T-helper 2 cell treated with Interferon-gamma antibody and Interleukin-4, amounts not matched to agents 5 μg/mL and 100 μg/mL, for 36 hours (primary cell): ENCODE measurements around the gene GHITM.
A peak's percentile ranks its signal among the peaks of the same experiment; 100 is the strongest.
"Not testable (repeated sequence)": the region's sequence is repeated elsewhere in the genome, so short reads cannot be mapped to it uniquely, and the experiment has no call there.

ENCODE experiments used
- DNase-seq: peaks from one replicate; pipeline ENCODE4 v3.0.0; 2021; ENCODE audit warnings: low spot score
- H3K27ac Mint-ChIP-seq: one replicate; pipeline ENCODE4 v1.8.0; 2021; ENCODE audit warnings: mild to moderate bottlenecking, mixed read lengths
- H3K27me3 Mint-ChIP-seq: one replicate; pipeline ENCODE4 v1.8.0; 2021; ENCODE audit warnings: low read depth, mixed read lengths
- H3K36me3 Mint-ChIP-seq: one replicate; pipeline ENCODE4 v1.8.0; 2021; ENCODE audit warnings: low read depth, mixed read lengths
- H3K4me1 Mint-ChIP-seq: one replicate; pipeline ENCODE4 v1.8.0; 2021; ENCODE audit warnings: low read depth, mixed read lengths
- H3K4me3 Mint-ChIP-seq: one replicate; pipeline ENCODE4 v1.8.0; 2022; ENCODE audit warnings: mild to moderate bottlenecking, moderate library complexity, mixed read lengths
- H3K9me3 Mint-ChIP-seq: one replicate; pipeline ENCODE4 v1.8.0; 2021; ENCODE audit warnings: mixed read lengths

The GHITM gene

GRCh38 chr10:84125910-84126784 is 13.2 kb upstream of the GHITM start:
- peaks cover 10% of the 10 kb centered on the region for H3K27me3 Mint-ChIP-seq
- H3K4me3 Mint-ChIP-seq, DNase-seq, H3K27ac Mint-ChIP-seq, H3K36me3 Mint-ChIP-seq, H3K4me1 Mint-ChIP-seq: not testable (repeated sequence)
- peaks cover 13% of the 10 kb centered on the region for H3K9me3 Mint-ChIP-seq

- Mint-ChIP-seq H3K36me3 (no peaks in the 10 kb centered on the region), H3K4me1 (no peaks in the 10 kb centered on the region), H3K4me3 (no peak overlapping the region), H3K9me3 (peaks cover 13% of the 10 kb centered on the region), H3K27ac (no peak overlapping the region), H3K27me3 (peaks cover 10% of the 10 kb centered on the region)
- DNase-seq = no peak
Measured at GRCh38 chr10:84126785-84127167, 12.5 kb upstream of the GHITM start.

GRCh38 chr10:84135836-84136235 is 3.5 kb upstream of the GHITM start:
- no peaks in the 10 kb centered on the region for H3K36me3 Mint-ChIP-seq
- no peaks in the 10 kb centered on the region for H3K9me3 Mint-ChIP-seq
- no peak for DNase-seq
- H3K27me3 Mint-ChIP-seq = peaks cover 3% of the 10 kb centered on the region
- peaks cover 10% of the 10 kb centered on the region for H3K4me1 Mint-ChIP-seq
- no peak overlapping the region for H3K27ac Mint-ChIP-seq
- H3K4me3 Mint-ChIP-seq = no peak overlapping the region

GRCh38 chr10:84137811-84138210 is 1.5 kb upstream of the GHITM start:
- no peak for DNase-seq
- Mint-ChIP-seq H3K27me3 (peaks cover 3% of the 10 kb centered on the region), H3K27ac (peak overlapping the region; percentile 98), H3K9me3 (no peaks in the 10 kb centered on the region), H3K36me3 (peaks cover 5% of the 10 kb centered on the region), H3K4me3 (peak overlapping the region; percentile 94), H3K4me1 (peaks cover 18% of the 10 kb centered on the region)

GRCh38 chr10:84138478-84139125 is 707 bp upstream of the GHITM start:
- Mint-ChIP-seq H3K4me1 (peaks cover 18% of the 10 kb centered on the region), H3K4me3 (peak overlapping the region; percentile 94), H3K27me3 (peaks cover 3% of the 10 kb centered on the region), H3K36me3 (peaks cover 11% of the 10 kb centered on the region), H3K9me3 (no peaks in the 10 kb centered on the region), H3K27ac (peak overlapping the region; percentile 98)
- peak; percentile 74 for DNase-seq

- Mint-ChIP-seq H3K36me3 (peaks cover 21% of the 10 kb centered on the region), H3K4me3 (peak overlapping the region; percentile 94), H3K27ac (peak overlapping the region; percentile 98), H3K4me1 (peaks cover 18% of the 10 kb centered on the region), H3K9me3 (no peaks in the 10 kb centered on the region), H3K27me3 (peaks cover 1% of the 10 kb centered on the region)
- no peak for DNase-seq
Measured at GRCh38 chr10:84140036-84140379, 699 bp downstream of the GHITM start.

- H3K27me3 Mint-ChIP-seq = no peaks in the 10 kb centered on the region
- H3K36me3 Mint-ChIP-seq = peaks cover 54% of the 10 kb centered on the region
- no peak for DNase-seq
- no peak overlapping the region for H3K27ac Mint-ChIP-seq
- H3K9me3 Mint-ChIP-seq = no peaks in the 10 kb centered on the region
- H3K4me3 Mint-ChIP-seq = no peak overlapping the region
- no peaks in the 10 kb centered on the region for H3K4me1 Mint-ChIP-seq
Measured at GRCh38 chr10:84147347-84147746, 8.0 kb downstream of the GHITM start.

- peaks cover 54% of the 10 kb centered on the region for H3K36me3 Mint-ChIP-seq
- not testable (repeated sequence) for H3K4me1 Mint-ChIP-seq, H3K4me3 Mint-ChIP-seq, DNase-seq, H3K27ac Mint-ChIP-seq, H3K9me3 Mint-ChIP-seq, H3K27me3 Mint-ChIP-seq
Measured at GRCh38 chr10:84148006-84148597, 8.8 kb downstream of the GHITM start.

GRCh38 chr10:84149854-84150253 is 10.5 kb downstream of the GHITM start:
- H3K9me3 Mint-ChIP-seq = no peaks in the 10 kb centered on the region
- H3K4me1 Mint-ChIP-seq = no peaks in the 10 kb centered on the region
- H3K27me3 Mint-ChIP-seq = no peaks in the 10 kb centered on the region
- no peak for DNase-seq
- no peak overlapping the region for H3K27ac Mint-ChIP-seq
- H3K36me3 Mint-ChIP-seq = peaks cover 53% of the 10 kb centered on the region
- no peak overlapping the region for H3K4me3 Mint-ChIP-seq

GRCh38 chr10:84152769-84153168 is 13.5 kb downstream of the GHITM start:
- Mint-ChIP-seq H3K4me3 (no peak overlapping the region), H3K27ac (no peak overlapping the region), H3K9me3 (no peaks in the 10 kb centered on the region), H3K27me3 (no peaks in the 10 kb centered on the region), H3K36me3 (peaks cover 46% of the 10 kb centered on the region), H3K4me1 (peaks cover 6% of the 10 kb centered on the region)
- DNase-seq = no peak

- peaks cover 35% of the 10 kb centered on the region for H3K36me3 Mint-ChIP-seq
Measured at GRCh38 chr10:84155521-84155920, 16.2 kb downstream of the GHITM start.

GRCh38 chr10:84156009-84156408 is 16.7 kb downstream of the GHITM start:
- no peak for DNase-seq
- H3K27ac Mint-ChIP-seq = no peak overlapping the region

More at GRCh38 chr10:84155521-84155920, 16.2 kb downstream of the GHITM start:
- DNase-seq = no peak
- no peak overlapping the region for H3K4me3 Mint-ChIP-seq
- H3K9me3 Mint-ChIP-seq = no peaks in the 10 kb centered on the region
- peaks cover 8% of the 10 kb centered on the region for H3K4me1 Mint-ChIP-seq
- peaks cover 9% of the 10 kb centered on the region for H3K27me3 Mint-ChIP-seq
- no peak overlapping the region for H3K27ac Mint-ChIP-seq

GRCh38 chr10:84156768-84157167 is 17.5 kb downstream of the GHITM start:
- Mint-ChIP-seq H3K4me1 (peaks cover 8% of the 10 kb centered on the region), H3K4me3 (no peak overlapping the region), H3K27ac (no peak overlapping the region), H3K27me3 (peaks cover 9% of the 10 kb centered on the region), H3K9me3 (no peaks in the 10 kb centered on the region), H3K36me3 (peaks cover 28% of the 10 kb centered on the region)
- no peak for DNase-seq

More at GRCh38 chr10:84156009-84156408, 16.7 kb downstream of the GHITM start:
- H3K27me3 Mint-ChIP-seq = peaks cover 9% of the 10 kb centered on the region
- no peaks in the 10 kb centered on the region for H3K9me3 Mint-ChIP-seq
- H3K4me1 Mint-ChIP-seq = peaks cover 8% of the 10 kb centered on the region
- H3K36me3 Mint-ChIP-seq = peaks cover 30% of the 10 kb centered on the region
- H3K4me3 Mint-ChIP-seq = no peak overlapping the region

GRCh38 chr10:84158061-84158460 is 18.8 kb downstream of the GHITM start:
- Mint-ChIP-seq H3K4me3 (no peak overlapping the region), H3K4me1 (peaks cover 8% of the 10 kb centered on the region), H3K27ac (no peak overlapping the region), H3K9me3 (no peaks in the 10 kb centered on the region), H3K36me3 (peaks cover 21% of the 10 kb centered on the region), H3K27me3 (peaks cover 12% of the 10 kb centered on the region)
- DNase-seq = no peak
